Measurements from ENCODE around the gene NDRG2.
A peak's percentile ranks its signal among the peaks of the same experiment; 100 is the strongest.
"Not testable (repeated sequence)": the region's sequence is repeated elsewhere in the genome, so short reads cannot be mapped to it uniquely, and the experiment has no call there.

Gene NDRG2

GRCh38 chr14:21055432-21056117, 30.7 kb upstream of the NDRG2 start:
- DNase-seq: no peak

GRCh38 chr14:21054768-21055145, 29.9 kb upstream of the NDRG2 start:
- DNase-seq: no peak

GRCh38 chr14:21054123-21054767, 29.4 kb upstream of the NDRG2 start:
- no peak for DNase-seq

- no peak for DNase-seq
Measured at GRCh38 chr14:21053184-21054122, 28.6 kb upstream of the NDRG2 start.

- DNase-seq: no peak
Measured at GRCh38 chr14:21050597-21050996, 25.7 kb upstream of the NDRG2 start.

- DNase-seq: no peak
Measured at GRCh38 chr14:21049271-21049673, 24.4 kb upstream of the NDRG2 start.

GRCh38 chr14:21048638-21049037, 23.8 kb upstream of the NDRG2 start:
- DNase-seq: no peak

- DNase-seq: no peak
Measured at GRCh38 chr14:21047378-21047781, 22.5 kb upstream of the NDRG2 start.

- peak; percentile 81 for DNase-seq
Measured at GRCh38 chr14:21043974-21044618, 19.2 kb upstream of the NDRG2 start.

- DNase-seq: no peak
Measured at GRCh38 chr14:21043387-21043973, 18.6 kb upstream of the NDRG2 start.

- DNase-seq: no peak
Measured at GRCh38 chr14:21042918-21043317, 18.1 kb upstream of the NDRG2 start.

GRCh38 chr14:21041676-21042433, 17.0 kb upstream of the NDRG2 start, which contains the start of gene RNASE7:
RNASE7 (plus strand) TSS chr14:21042362; CDS start chr14:21042993, 631 bp downstream.
- DNase-seq: no peak

- DNase-seq: not testable (repeated sequence)
Measured at GRCh38 chr14:21040941-21041340, 16.1 kb upstream of the NDRG2 start.

- DNase-seq: no peak
Measured at GRCh38 chr14:21040370-21040925, 15.6 kb upstream of the NDRG2 start.

GRCh38 chr14:21039585-21040369, 14.9 kb upstream of the NDRG2 start:
- peak; percentile 63 for DNase-seq

- DNase-seq: no peak
Measured at GRCh38 chr14:21038441-21039422, 13.9 kb upstream of the NDRG2 start.

GRCh38 chr14:21037156-21037555, 12.3 kb upstream of the NDRG2 start:
- DNase-seq: no peak

GRCh38 chr14:21036751-21037150, 11.9 kb upstream of the NDRG2 start:
- DNase-seq: no peak

GRCh38 chr14:21034707-21035106, 9.8 kb upstream of the NDRG2 start, which contains the start of gene RNASE13:
RNASE13 (minus strand) TSS chr14:21034807; CDS start chr14:21034288, 519 bp downstream.
- DNase-seq: no peak

Measured in GDM1 (cell line).